HG02852 (cell line): Measurements from ENCODE around the gene LPP.

ENCODE experiments used
- ATAC-seq: cut with Tn5 transposase; IDR thresholded peaks from one replicate; pipeline ENCODE4 v1.9.1; 2021; ENCODE audit warnings: mild to moderate bottlenecking, moderate library complexity; ENCODE audit not compliant: unreplicated experiment

The LPP gene

DNA sequence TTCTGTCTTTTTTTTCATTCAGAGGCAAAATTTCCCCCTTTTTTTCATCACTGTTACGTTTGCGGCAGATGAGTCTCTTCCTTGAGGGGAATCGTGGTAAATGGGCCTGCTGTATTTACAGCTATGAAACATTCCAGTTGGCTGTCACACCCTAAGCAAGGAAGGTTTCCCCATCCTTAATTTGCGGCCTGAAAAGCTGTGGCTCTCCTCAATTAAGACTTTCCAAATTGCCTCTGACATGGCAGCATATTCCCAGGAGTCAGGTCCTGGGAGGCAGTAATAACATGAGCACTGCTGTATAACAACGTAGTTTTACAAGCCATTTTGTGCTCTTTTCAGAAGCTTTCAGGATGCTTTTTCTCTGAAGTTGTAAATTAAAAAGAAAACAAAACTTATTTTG, 420.9 kb downstream of the LPP start:
- ATAC-seq: no peak

GRCh38 chr3:188575501-188575900, 421.5 kb downstream of the LPP start:
- ATAC-seq: no peak

- ATAC-seq: no peak
These were observed 423.6 kb downstream of the LPP start for GRCh38 chr3:188577539-188577938.

DNA sequence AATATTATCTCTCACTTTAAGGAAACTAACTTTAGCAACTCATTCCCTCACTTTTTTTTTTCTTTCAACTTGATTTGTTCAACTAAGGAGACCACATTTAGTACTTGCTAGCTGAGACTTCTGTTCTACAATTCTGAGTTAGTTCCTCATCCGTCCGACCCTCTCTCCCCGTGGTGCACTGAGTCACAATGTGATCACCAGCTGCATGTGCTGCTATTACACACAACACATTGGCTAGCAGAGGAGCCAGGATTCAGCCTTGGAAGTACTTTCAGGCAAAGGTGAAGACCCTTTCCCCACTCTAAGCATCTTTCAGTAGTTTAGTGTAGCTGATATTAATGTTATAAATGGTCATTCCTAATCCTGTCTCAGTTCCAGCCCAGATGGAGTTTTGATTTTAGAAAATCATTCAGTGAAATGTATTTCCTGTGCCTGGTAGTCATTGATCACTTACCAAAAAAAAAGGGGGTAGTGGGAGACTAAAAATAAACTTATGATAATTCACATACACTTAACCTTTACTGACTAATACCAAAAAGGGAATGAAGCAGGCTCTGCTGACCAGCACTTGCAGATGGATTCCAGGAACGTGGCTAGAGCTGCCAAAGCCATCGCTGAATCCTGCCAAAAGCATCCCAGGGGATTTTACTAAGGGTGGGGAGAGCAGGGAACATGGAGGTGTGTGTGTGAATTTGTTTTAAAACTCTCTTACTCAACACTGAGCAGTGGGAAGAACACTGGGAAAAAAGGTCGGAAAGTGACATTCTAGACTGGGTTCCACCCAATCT, 424.8 kb downstream of the LPP start:
- ATAC-seq: no peak

- ATAC-seq: no peak
These were observed 426.3 kb downstream of the LPP start for GRCh38 chr3:188580223-188580622.

DNA sequence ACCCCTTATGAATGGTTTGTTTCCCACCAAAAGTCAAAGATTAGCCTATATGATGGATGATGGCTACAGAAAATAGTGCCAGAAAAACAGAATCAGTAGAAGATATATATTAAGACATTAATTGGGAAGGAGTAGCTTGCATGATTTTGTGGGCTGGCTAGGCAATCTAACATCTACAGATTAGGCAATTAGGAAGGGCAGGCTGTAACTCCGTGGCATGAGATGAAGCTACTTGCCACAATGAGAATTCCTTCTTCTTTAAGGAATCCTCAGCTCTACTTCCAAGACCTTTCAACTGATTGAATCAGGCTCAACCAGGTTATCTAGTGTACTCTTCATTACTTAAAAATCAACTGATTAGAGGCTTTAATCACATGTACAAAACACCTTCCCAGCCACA, 426.7 kb downstream of the LPP start:
- no peak for ATAC-seq

DNA sequence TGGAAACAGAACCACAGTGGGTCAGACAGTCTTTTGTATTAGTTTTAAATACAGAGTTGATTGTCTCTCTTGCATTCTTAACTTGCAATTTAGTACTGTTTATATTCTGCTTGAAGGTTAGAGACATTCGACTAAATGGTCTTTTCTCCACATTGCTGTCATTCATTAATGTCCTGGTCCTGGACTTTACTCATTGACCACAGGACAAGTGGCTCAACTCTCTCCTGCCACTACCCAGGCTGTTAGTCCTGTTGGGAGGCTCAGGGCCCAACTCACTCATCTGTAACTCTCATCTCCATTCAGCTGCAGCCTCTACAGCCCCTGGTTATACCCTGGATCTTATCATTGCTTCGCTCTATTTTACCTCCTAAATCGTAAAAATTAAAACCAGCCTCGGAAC, 427.4 kb downstream of the LPP start:
- no peak for ATAC-seq

DNA sequence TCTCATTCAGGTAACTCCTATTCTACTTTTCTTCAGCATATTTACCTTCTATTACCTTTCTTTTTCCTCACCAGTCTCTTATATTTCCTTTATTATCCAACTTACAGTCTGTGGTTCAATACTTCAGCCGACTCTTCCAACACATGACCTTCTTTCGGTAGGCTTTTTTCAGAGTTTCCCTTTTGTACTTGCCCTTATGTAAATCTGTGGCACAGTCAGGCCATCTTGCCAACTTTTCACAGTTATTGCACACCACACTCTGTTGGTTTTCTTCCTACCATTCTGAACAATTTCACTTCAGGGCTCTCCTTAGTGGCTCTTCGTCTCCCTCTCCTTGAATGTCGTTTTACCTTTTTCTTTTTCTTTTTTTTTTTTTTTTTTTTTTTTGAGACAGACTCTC, 427.8 kb downstream of the LPP start:
- ATAC-seq: no peak

DNA sequence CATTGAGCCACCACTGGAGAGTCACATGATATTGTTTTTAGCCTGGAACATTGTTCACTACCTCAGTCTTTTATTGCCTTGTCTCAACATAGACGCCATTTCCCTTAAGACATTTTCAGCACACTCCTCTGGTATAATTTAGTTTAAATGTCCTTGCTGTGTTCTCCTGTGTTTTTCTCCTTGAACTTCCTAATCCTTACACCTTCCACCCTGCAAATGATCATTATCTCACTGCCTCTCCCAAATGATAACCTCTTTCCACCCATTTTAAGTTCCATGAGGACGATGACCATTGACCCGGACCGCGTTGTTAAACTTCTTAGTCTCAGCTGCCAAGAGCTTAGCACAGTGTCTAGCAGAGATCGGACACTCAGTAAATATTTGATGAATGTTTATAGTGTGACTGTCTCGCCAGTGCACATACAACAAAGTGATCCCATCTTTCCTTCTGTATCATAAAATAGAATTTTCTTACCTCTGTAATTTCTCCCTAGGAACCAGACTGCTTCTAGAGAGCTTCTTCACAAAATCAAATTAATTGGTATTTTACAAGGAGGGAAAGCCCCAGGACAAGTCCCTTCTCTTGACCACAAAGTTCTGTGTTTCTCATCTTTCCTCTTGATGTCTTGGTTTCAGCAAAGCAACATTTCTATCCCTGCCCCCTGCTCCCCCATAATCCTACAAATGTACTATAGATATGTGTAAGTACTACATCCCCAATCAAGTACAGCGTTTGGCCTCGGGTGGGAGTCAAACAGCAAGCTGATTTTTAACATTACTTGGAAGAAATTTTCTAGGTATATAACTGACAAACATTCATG, 429.6 kb downstream of the LPP start:
- no peak for ATAC-seq

GRCh38 chr3:188584162-188584529, 430.2 kb downstream of the LPP start:
- ATAC-seq: no peak

- ATAC-seq: no peak
These were observed 431.2 kb downstream of the LPP start for GRCh38 chr3:188584958-188585689.

GRCh38 chr3:188589071-188589470, 435.1 kb downstream of the LPP start:
- ATAC-seq: no peak

DNA sequence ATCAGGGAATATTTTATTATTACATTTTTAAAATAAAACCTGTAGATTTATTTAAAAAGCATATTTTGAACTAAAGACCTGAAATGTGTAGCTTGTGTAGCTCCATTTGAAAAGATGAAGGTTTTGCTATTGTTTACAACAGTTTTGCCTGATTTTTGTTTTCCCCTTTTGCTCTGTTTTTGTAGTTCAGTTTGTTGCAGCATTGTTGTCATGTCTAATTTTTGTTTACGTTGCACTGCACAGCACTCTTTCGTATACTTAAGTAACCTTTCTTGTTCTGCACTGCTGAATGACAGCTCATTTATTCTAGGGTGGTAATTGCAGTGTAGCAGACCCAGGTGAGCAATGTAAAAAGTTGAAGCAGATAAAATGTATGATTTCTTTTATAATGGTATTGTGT, 435.8 kb downstream of the LPP start:
- ATAC-seq: no peak

GRCh38 chr3:188590557-188590956, 436.6 kb downstream of the LPP start:
- no peak for ATAC-seq

- ATAC-seq: no peak
These were observed 440.2 kb downstream of the LPP start for GRCh38 chr3:188594139-188594538.

- ATAC-seq: no peak
These were observed 442.0 kb downstream of the LPP start for GRCh38 chr3:188595890-188596376.

DNA sequence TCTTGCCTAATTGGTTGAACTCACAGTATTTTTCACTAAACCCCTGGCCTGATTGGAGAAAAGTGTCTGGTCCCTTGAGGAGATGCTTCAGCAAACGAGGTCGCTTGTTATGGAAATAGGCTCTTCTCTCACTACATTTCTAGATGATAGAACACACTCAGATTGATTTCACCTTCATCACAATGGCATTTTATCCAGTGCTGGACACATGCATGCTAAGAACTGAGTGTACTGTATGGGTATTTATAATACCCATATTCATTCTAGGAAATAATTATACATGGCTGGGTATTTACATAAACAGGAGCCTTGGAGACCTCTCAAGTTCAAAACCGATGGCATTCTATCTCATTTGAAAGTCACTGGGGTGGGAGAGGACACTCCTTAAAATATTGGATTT, 444.9 kb downstream of the LPP start:
- no peak for ATAC-seq

DNA sequence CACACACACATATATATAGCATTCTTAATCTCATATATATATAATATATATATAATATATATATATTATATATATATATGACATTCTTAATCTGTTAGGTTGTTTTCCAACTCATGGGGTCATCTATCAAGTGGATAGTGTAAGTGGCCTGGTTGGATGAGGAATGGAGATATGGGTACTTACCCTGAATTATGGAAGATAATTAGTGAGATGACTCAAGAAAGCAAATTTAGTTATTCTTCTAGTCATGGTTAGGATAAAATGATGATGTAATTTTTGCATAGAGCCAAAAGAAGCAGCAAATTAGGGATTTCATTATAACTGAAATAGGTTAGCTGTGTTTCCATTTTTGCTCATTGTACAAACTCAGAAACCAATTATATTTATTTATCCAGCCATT, 448.2 kb downstream of the LPP start:
- ATAC-seq: no peak

DNA sequence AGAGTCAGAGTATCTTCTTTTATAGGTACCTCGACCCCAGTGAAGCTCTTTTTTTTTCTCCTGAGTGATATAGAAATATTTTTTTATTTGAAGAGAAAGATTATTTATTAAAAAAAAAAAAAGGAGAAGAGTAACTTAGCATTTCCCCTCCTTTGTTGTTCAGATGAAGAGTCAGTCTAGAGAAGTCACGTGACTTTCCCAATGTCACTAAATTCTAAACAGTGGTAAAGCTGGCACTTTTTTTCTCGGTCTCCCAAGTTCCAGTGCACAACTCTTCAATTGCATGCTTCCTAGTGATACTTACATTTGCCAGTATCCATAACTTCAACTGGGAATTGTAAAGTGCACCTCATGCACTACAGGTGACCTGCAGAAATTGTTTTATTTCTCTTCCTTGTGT, 448.7 kb downstream of the LPP start:
- no peak for ATAC-seq

GRCh38 chr3:188604651-188605050, 450.7 kb downstream of the LPP start:
- no peak for ATAC-seq

GRCh38 chr3:188605231-188605630, 451.3 kb downstream of the LPP start:
- no peak for ATAC-seq

- no peak for ATAC-seq
These were observed 451.9 kb downstream of the LPP start for GRCh38 chr3:188605905-188606304.
